ENCODE data around the gene CPLANE1.

GRCh38 chr5:37198842-37199241 is 50.3 kb downstream of the CPLANE1 start:
- no peak for TF ChIP-seq CTCF (IDR thresholded peaks at IDR 0.05)
- TF ChIP-seq POLR2A (IDR thresholded peaks at IDR 0.05; ENCODE audit: low read depth), result no peak
